GM18951 (cell line): Measurements from ENCODE around the gene IFT74.

Experiments
- POLR2A ChIP-seq: IDR thresholded peaks from 4 replicates; pipeline ENCODE4 v1.6.1; 2011; ENCODE audit warnings: mild to moderate bottlenecking; ENCODE audit not compliant: insufficient read length, insufficient read depth; ENCODE audit errors: extremely low read depth
- in situ Hi-C: fragments of 300-500 bp; cut with MboI; formaldehyde crosslinking; loops from one replicate; pipeline ENCODE4 v1.12.0; 2022; ENCODE audit warnings: low sequenced_read_pairs, mixed read lengths, inconsistent platforms; ENCODE audit not compliant: unreplicated experiment

The IFT74 gene

DNA sequence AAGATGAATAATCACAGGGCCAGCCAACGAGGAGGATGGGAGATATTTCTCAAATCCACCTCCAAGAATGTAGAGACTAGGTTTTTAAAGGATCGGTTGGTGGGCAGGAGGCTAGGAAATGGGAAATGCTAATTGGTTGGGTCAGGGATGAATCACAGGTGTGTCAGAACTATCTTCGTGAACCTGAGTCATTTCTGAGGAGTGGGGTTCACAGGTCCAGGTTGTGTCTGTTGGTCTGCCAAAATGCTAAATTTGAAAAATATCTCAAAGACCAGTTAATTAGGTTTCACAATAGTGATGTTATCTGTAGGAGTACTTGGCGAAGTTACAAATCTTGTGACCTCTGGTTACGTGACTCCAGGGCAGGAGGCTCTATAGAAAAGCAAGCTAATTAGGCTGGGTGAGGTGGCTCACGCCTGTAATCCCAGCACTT lies 6.6 kb upstream of the IFT74 start:
- in situ Hi-C loops = no loop called here
- TF ChIP-seq POLR2A = no peak

GRCh38 chr9:26950521-26950920 lies 5.7 kb upstream of the IFT74 start:
- in situ Hi-C loops = no loop called here
- no peak for TF ChIP-seq POLR2A

DNA sequence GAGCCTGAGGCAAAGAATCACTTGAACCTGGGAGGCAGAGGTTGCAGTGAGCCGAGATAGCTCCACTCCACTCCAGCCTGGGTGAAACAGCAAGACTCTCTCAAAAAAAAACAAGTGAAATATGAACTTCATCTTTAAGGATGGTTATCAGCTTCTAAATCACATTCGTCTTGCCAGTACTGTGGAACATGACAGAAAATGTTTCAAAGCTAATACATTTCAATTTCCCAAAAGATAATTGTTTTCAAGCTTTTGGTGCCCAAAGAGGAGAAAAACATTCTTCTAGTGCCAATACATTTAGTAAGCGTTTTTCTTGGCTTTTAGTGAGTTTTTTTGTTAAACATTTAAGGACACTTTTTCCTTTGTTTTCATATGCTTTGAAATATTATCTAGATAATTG lies 4.4 kb upstream of the IFT74 start:
- in situ Hi-C loops = no loop called here
- TF ChIP-seq POLR2A = no peak

DNA sequence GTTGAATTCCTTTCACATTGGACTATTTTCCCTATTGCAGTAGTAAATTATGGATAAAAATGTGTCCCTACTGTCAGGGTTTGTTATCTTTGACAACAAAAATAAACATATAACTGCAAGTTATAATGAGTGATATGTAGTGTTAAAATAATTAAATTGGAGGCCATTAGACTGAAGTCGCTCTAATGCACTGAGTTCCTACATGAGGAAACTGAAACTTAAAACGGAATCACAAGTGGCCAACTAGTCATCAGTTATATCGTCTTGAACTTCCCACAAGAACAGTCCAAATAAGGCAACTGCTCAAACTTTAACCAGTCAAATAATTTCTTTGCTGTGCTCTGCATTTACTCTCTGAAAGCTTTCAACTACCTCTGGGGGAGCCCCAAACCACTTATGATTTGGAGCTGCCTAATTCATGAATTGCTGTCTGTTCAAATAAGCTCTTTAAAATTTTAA lies 2.1 kb upstream of the IFT74 start:
- no peak for TF ChIP-seq POLR2A
- in situ Hi-C loops = no loop called here

DNA sequence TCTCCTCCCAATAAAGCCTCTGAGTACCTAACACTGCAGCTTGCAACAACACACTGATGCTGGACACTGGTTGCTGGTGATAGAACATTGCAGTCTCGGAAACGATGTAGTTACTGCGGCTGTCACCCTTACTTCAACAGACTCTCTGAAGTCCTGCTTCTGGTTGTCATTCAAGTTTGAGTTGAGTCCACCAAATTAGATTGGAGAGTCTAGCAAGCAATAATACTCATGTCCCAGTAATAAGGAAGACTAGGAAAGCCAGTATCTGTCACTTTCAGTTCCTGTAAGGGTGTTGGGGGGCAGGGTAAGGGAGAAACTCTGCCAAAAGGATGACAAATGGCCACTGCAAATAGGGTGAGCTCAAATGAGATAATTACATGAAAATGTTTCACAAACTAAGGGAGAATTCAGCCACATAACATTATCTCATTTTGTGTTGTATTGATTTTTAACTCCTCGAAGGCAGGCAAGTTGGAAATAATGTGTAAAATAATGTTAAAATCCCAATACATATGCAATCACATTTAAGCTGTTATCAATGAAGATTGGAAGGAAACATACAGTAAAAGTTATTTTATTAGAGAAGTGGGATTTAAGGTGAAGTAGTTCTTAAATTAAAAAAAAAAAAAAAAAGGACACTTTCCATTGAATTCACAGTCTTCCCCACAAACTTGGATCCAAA lies 849 bp upstream of the IFT74 start:
- TF ChIP-seq POLR2A = no peak
- in situ Hi-C loops = no loop called here

DNA sequence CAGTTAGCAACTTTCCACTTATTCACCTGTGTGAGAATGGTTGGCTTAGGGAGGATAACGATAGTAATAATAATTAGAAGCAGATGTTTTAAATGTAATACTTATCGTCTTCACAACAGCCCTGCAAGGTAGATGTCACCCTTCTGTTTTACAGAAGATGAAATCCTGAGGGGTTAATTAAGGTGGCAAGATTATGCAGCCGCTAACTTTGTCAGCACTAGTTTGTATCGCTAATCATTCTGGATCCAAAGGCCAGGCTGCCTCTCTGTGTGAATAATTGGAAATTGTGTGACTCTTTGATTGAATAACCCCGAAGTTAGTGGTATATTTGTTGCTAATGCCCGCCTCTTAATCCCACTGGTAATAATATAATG lies 635 bp downstream of the IFT74 start:
- no peak for TF ChIP-seq POLR2A
- in situ Hi-C loops = no loop called here

DNA sequence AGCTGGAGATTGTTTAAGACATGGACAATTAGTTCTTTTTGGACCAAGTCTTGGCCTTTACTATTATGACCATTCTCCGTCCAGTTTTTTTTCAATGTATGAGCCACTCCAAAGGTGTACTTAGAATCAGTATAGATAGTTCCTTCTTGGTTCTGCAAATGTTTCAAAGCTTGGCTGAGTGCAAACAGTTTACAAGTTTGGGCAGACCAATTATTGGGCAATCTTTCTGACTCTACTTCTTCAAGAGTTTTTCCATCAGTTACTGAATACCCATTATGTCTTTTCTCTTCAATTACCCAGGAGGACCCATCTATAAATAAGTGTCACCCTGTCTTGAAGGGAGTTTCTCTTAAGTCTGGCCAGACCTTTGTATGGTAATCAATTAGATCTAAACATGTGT lies 15.5 kb downstream of the IFT74 start:
- in situ Hi-C loops = no loop called here
- TF ChIP-seq POLR2A = no peak

GRCh38 chr9:26973989-26974388 lies 17.8 kb downstream of the IFT74 start:
- in situ Hi-C loops = no loop called here
- TF ChIP-seq POLR2A = no peak

DNA sequence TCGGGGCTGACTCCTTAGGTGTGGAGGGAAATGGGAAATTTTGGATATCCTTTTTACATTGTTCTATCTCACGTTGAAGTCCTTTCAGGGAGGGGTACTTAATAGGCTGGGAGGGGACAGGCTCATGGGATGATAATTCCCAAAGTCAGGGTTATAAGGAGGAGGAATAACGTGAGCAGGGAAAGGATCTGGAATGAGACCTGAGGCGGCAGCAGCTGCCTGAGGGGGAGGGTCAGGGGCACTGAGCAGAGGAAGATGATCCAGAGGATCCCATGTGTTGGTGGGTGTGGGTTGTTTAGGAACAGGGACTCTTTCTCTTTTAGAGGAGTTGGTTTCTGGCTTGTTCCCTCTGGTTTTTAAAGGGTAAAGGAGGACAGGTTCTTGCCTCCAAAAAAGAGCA lies 18.7 kb downstream of the IFT74 start:
- no peak for TF ChIP-seq POLR2A
- in situ Hi-C loops = loop anchor here (25.0 kb wide), 1 partner anchor 238 kb away; no protein-coding TSS in a partner anchor

GRCh38 chr9:26975728-26976707 lies 19.8 kb downstream of the IFT74 start:
- in situ Hi-C loops = loop anchor here (25.0 kb wide), 1 partner anchor 239 kb away; no protein-coding TSS in a partner anchor
- TF ChIP-seq POLR2A = no peak

DNA sequence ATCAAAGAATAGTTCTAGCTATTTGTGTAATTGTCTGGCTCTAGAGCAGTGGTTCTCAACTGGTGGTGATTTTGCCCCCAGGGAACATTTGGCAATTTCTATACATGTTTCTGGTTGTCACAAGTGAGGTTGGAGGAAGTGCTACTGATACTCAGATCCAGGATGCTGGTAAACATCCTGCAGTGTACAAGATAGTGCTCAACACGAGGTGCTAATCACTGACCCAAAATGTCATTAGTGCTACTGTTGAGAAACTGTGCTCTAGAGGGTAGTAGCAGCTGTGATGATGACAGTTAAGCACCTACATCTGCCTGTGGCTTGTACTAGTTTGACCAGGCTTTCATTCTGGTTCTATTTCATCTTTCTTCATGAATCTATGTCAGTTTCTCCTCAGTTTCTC lies 27.1 kb downstream of the IFT74 start:
- TF ChIP-seq POLR2A = no peak
- in situ Hi-C loops = loop anchor here (25.0 kb wide), 1 partner anchor 246 kb away; no protein-coding TSS in a partner anchor

DNA sequence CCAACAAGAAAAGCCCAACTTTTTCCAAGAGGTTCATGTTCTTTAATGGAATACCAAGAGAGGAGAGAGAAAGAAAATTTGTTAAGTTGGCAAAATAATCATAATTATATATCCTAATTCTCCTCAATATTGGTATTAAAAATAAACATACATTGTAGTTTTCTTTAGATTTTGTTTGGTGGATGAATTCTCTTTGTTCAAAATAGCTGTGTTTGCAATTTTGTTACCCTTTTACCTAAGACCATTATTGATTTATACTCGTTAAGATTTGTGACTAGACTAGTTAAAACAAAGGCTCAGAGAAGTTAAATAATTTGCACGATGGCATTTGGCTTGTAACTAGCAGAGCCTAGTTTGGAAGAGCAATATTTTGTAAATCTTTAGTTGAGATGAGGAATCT lies 39.6 kb downstream of the IFT74 start:
- TF ChIP-seq POLR2A = no peak
- in situ Hi-C loops = loop anchor here (25.0 kb wide), 1 partner anchor 259 kb away; no protein-coding TSS in a partner anchor

GRCh38 chr9:27003426-27004077 lies 47.3 kb downstream of the IFT74 start:
- in situ Hi-C loops = no loop called here
- no peak for TF ChIP-seq POLR2A
